IMR-90 (cell line): Measurements from ENCODE around the gene CD209. TPM values are rescaled to one million over a fixed set of nuclear protein-coding genes. Genes with fewer than 3 reads are reported as not detected.

Source experiments
- ATAC-seq: fragments of 200-7000 bp; cut with Tn5 transposase; 2 replicates; pipeline ENCODE4 v1.9.1; 2020; ENCODE audit warnings: low read depth, mild to moderate bottlenecking, moderate library complexity
- BruUV-seq: library from RNA; stranded (reverse); fragments of 400-500 nt; replicated peaks from 2 replicates; lab custom pipeline; 2021; lab: Mats Ljungman, UMichigan
- CTCF ChIA-PET: fragments of 300-600 bp; formaldehyde crosslinking; extraction: SDS; loops from one replicate; lab custom pipeline; 2021; ENCODE audit warnings: antibody characterized with exemption; lab: Yijun Ruan, JAX
- POLR2A ChIA-PET: fragments of 300-600 bp; sonication (Branson Sonifier 250); formaldehyde crosslinking; loops from one replicate; lab custom pipeline; 2022; ENCODE audit warnings: antibody characterized with exemption; ENCODE audit not compliant: unreplicated experiment; lab: Charles Lee
- DNase-seq: peaks from one replicate; pipeline ENCODE4 v3.0.0; 2013
- H2AFZ ChIP-seq: replicated peaks from 2 replicates; pipeline ENCODE3; 2013; ENCODE audit warnings: low read length, mild to moderate bottlenecking; ENCODE audit not compliant: poor library complexity
- H2AK5ac ChIP-seq: 2 replicates; pipeline ENCODE4 v1.6.1; 2013; ENCODE audit warnings: low read depth, low read length, inconsistent platforms
- H2AK9ac ChIP-seq: replicated peaks from 2 replicates; pipeline ENCODE3; 2013; ENCODE audit warnings: mild to moderate bottlenecking, low read depth, low read length, moderate library complexity; ENCODE audit not compliant: poor library complexity
- H2BK120ac ChIP-seq: 2 replicates; pipeline ENCODE4 v1.6.1; 2013; ENCODE audit warnings: low read depth, low read length, inconsistent platforms
- H2BK15ac ChIP-seq: 3 replicates; pipeline ENCODE4 v1.6.1; 2013; ENCODE audit warnings: low read depth, low read length, inconsistent platforms
- H2BK20ac ChIP-seq: 2 replicates; pipeline ENCODE4 v1.6.1; 2013; ENCODE audit warnings: low read depth, mild to moderate bottlenecking, inconsistent platforms, low read length, moderate library complexity
- H2BK5ac ChIP-seq: 2 replicates; pipeline ENCODE4 v1.6.1; 2013; ENCODE audit warnings: mild to moderate bottlenecking, low read depth, low read length, inconsistent platforms; ENCODE audit not compliant: poor library complexity, severe bottlenecking
- H3K14ac ChIP-seq: replicated peaks from 2 replicates; pipeline ENCODE4 v1.6.1; 2013; ENCODE audit warnings: low read depth, low read length, inconsistent platforms
- H3K18ac ChIP-seq: 2 replicates; pipeline ENCODE4 v1.6.1; 2013; ENCODE audit warnings: low read depth, low read length, control low read depth
- H3K23ac ChIP-seq: 2 replicates; pipeline ENCODE4 v1.6.1; 2013; ENCODE audit warnings: low read depth, low read length, inconsistent platforms
- H3K27ac ChIP-seq: 2 replicates; pipeline ENCODE4 v1.5.1; 2013; ENCODE audit warnings: mild to moderate bottlenecking, control low read depth, low read length; ENCODE audit not compliant: insufficient read depth
- H3K27me3 ChIP-seq: 2 replicates; pipeline ENCODE4 v1.6.1; 2013; ENCODE audit warnings: low read length; ENCODE audit not compliant: control insufficient read depth, insufficient read depth
- H3K36me3 ChIP-seq: 2 replicates; pipeline ENCODE4 v1.6.1; 2013; ENCODE audit warnings: low read length, mixed read lengths; ENCODE audit not compliant: control insufficient read depth, insufficient read depth
- H3K4ac ChIP-seq: 2 replicates; pipeline ENCODE4 v1.6.1; 2013; ENCODE audit warnings: low read depth, low read length, inconsistent platforms
- H3K4me1 ChIP-seq: 2 replicates; pipeline ENCODE4 v1.6.1; 2013; ENCODE audit warnings: low read length, mixed read lengths; ENCODE audit not compliant: control insufficient read depth, insufficient read depth
- H3K4me2 ChIP-seq: 2 replicates; pipeline ENCODE4 v1.6.1; 2013; ENCODE audit warnings: low read depth, mild to moderate bottlenecking, control low read depth, low read length, moderate library complexity
- H3K4me3 ChIP-seq: 2 replicates; pipeline ENCODE4 v1.5.1; 2013; ENCODE audit warnings: low read depth, mild to moderate bottlenecking, control low read depth, low read length, moderate library complexity; ENCODE audit not compliant: insufficient read depth
- H3K56ac ChIP-seq: 2 replicates; pipeline ENCODE4 v1.6.1; 2013; ENCODE audit warnings: low read length, inconsistent platforms; ENCODE audit not compliant: insufficient read depth; ENCODE audit errors: extremely low read depth
- H3K79me1 ChIP-seq, 2 experiments: 2 replicates each; pipeline ENCODE4 v1.6.1; 2013; ENCODE audit warnings: low read length in 2 of 2, inconsistent platforms in 1 of 2, low read depth in 1 of 2
- H3K9ac ChIP-seq: 2 replicates; pipeline ENCODE4 v1.6.1; 2013; ENCODE audit warnings: low read depth, low read length, control low read depth
- H3K9me1 ChIP-seq: 2 replicates; pipeline ENCODE4 v1.6.1; 2013; ENCODE audit warnings: low read length, inconsistent platforms; ENCODE audit not compliant: insufficient read depth
- H3K9me3 ChIP-seq: 2 replicates; pipeline ENCODE4 v1.6.1; 2013; ENCODE audit warnings: low read length; ENCODE audit not compliant: control insufficient read depth, insufficient read depth
- H4K20me1 ChIP-seq: 2 replicates; pipeline ENCODE4 v1.6.1; 2013; ENCODE audit warnings: low read length, inconsistent platforms; ENCODE audit not compliant: insufficient read depth
- H4K5ac ChIP-seq: 2 replicates; pipeline ENCODE4 v1.6.1; 2013; ENCODE audit warnings: mild to moderate bottlenecking, low read depth, low read length, control low read depth
- H4K8ac ChIP-seq, 2 experiments: 2 replicates each; pipeline ENCODE4 v1.6.1; 2013; ENCODE audit warnings: low read depth in 2 of 2, low read length in 2 of 2, control low read depth in 1 of 2, inconsistent platforms in 1 of 2
- H4K91ac ChIP-seq: 2 replicates; pipeline ENCODE4 v1.6.1; 2013; ENCODE audit warnings: low read depth, low read length, inconsistent platforms; ENCODE audit not compliant: insufficient read depth
- FOS ChIP-seq: fragments of 150-350 bp; IDR thresholded peaks from 2 replicates; pipeline ENCODE4 v1.6.1; 2016; ENCODE audit warnings: low read depth, low read length
- RFX5 ChIP-seq: IDR thresholded peaks from 2 replicates; pipeline ENCODE4 v1.8.0; 2012; ENCODE audit warnings: low read depth, mild to moderate bottlenecking, low read length, moderate library complexity
- WGBS, 2 experiments: methylation state at CpG; one replicate each; pipeline versions ENCODE4 v1.1.5 to v1.1.7; 2013; ENCODE audit warnings: missing lambda C conversion rate in 2 of 2; ENCODE audit not compliant: insufficient read length in 1 of 2; ENCODE audit errors: extremely low coverage in 2 of 2; 5-methylcytosine and 5-hydroxymethylcytosine counted together
- dilution Hi-C: fragments of 300-500 bp; cut with HindIII; formaldehyde crosslinking; loops from one replicate; pipeline ENCODE4 v1.14.3; 2018; ENCODE audit warnings: low sequenced_read_pairs; ENCODE audit not compliant: unreplicated experiment
- in situ Hi-C: fragments of 300-500 bp; cut with MboI; formaldehyde crosslinking; loops from 3 replicates; pipeline ENCODE4 v1.14.3; 2019; ENCODE audit warnings: low sequenced_read_pairs, inconsistent platforms, mixed read lengths
- intact Hi-C: fragments of 100-400 bp; cut with micrococcal nuclease; formaldehyde crosslinking; loops from 2 replicates; pipeline ENCODE4 v1.10.0; 2022
- polyA plus RNA-seq, 3 experiments: library from polyadenylated mRNA; depleted of rRNA; stranded (reverse); fragments of >200 nt; gene quantifications; 2 replicates each; pipeline ENCODE4 v1.2.3, GENCODE V29; 2012; ENCODE audit warnings: low replicate concordance in 1 of 3
- total RNA-seq: library from RNA; depleted of rRNA; stranded (reverse); fragments of >200 nt; gene quantifications from 2 replicates; pipeline ENCODE4 v1.2.3, GENCODE V29; 2012
- TF ChIP-seq, protein P1 (sequence below): conservative IDR thresholded peaks from 2 replicates; pipeline ENCODE4 v1.5.1; 2012; ENCODE audit warnings: mild to moderate bottlenecking, low read depth, low read length, improper control_type of control experiment

CD209 gene
- total and polyA plus RNA-seq, 2 of the 4 experiments (the other 2 are of a cell fraction), result not detected

DNA sequence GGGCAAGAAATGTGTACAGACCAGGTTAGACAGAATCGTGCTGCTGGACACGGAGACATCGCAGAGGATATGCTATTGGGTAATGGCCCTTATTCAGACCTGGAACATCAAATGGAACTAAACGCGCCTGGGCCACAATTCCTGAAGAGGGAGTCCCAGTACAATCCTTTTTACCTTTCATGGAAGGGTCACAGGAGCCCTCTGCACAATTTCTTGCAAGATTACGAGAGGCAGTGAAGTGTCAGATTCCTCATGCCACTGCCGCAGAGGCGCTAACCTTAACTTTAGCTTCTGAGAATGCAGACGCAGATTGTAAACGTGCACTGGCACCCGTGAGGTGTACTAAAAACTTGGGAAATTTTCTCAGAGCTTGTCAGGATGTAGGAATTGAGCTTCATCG lies 33.8 kb upstream of the CD209 start:
- WGBS, 2 experiments, result 47% methylated on average over 3 of the region's 12 CpGs; no CpG with 5 or more reads in 1 of the 2 experiments
- DNase-seq (no peak), ATAC-seq (no peak)
- ChIA-PET POLR2A (no interaction called here), CTCF (no interaction called here)
- no peak overlapping the region for H2AK5ac ChIP-seq
- no peak overlapping the region for H2AK9ac ChIP-seq
- in situ Hi-C loops (no loop called here), dilution Hi-C loops (no loop called here), intact Hi-C loops (no loop called here)
- no peak overlapping the region for H3K4me3 ChIP-seq
- no peak overlapping the region for H3K56ac ChIP-seq
- H4K20me1 ChIP-seq, result no peaks in the 10 kb centered on the region
- H3K79me1 ChIP-seq, result no peaks in the 10 kb centered on the region
- no peak overlapping the region for H3K4me2 ChIP-seq
- no peak overlapping the region for H4K91ac ChIP-seq
- H2AFZ ChIP-seq, result no peak overlapping the region
- H3K4me1 ChIP-seq, result no peaks in the 10 kb centered on the region
- no peak overlapping the region for H3K27ac ChIP-seq
- no peak overlapping the region for H3K14ac ChIP-seq
- H3K23ac ChIP-seq, result no peak overlapping the region
- H3K4ac ChIP-seq, result no peak overlapping the region
- no peak overlapping the region for H2BK120ac ChIP-seq
- no TSS peak for BruUV-seq
- H2BK15ac ChIP-seq, result no peak overlapping the region
- H3K36me3 ChIP-seq, result no peaks in the 10 kb centered on the region
- H2BK5ac ChIP-seq, result no peak overlapping the region
- H2BK20ac ChIP-seq, result no peak overlapping the region
- TF ChIP-seq RFX5, result no peak
- no peak for TF ChIP-seq FOS
- TF ChIP-seq, protein P1, sequence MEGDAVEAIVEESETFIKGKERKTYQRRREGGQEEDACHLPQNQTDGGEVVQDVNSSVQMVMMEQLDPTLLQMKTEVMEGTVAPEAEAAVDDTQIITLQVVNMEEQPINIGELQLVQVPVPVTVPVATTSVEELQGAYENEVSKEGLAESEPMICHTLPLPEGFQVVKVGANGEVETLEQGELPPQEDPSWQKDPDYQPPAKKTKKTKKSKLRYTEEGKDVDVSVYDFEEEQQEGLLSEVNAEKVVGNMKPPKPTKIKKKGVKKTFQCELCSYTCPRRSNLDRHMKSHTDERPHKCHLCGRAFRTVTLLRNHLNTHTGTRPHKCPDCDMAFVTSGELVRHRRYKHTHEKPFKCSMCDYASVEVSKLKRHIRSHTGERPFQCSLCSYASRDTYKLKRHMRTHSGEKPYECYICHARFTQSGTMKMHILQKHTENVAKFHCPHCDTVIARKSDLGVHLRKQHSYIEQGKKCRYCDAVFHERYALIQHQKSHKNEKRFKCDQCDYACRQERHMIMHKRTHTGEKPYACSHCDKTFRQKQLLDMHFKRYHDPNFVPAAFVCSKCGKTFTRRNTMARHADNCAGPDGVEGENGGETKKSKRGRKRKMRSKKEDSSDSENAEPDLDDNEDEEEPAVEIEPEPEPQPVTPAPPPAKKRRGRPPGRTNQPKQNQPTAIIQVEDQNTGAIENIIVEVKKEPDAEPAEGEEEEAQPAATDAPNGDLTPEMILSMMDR, result no peak
- H4K8ac ChIP-seq, result no peak overlapping the region
- H4K5ac ChIP-seq, result no peak overlapping the region
- H3K9me3 ChIP-seq, result no peaks in the 10 kb centered on the region
- no peak overlapping the region for H3K9ac ChIP-seq
- no peaks in the 10 kb centered on the region; the same call in 1 of the 2 replicates for H3K9me1 ChIP-seq
- H3K27me3 ChIP-seq, result peaks cover 30% of the 10 kb centered on the region
- no peak overlapping the region for H3K18ac ChIP-seq
